OCI-LY1 (cell line): Measurements from ENCODE around the gene RIN3.

Experiments used
- EZH2 ChIP-seq: fragments of 200-600 bp; sonication (generic), shearing (Covaris generic); IDR thresholded peaks from 2 replicates; pipeline ENCODE4 v1.8.0; 2017; ENCODE audit warnings: borderline replicate concordance, mixed run types, mild to moderate bottlenecking, antibody characterized with exemption, low read length, moderate library complexity, mixed read lengths
- TF ChIP-seq, protein P1 (sequence below): fragments of 200-600 bp; sonication (generic), shearing (Covaris generic); IDR thresholded peaks from 2 replicates; pipeline ENCODE4 v1.5.1; 2017; ENCODE audit warnings: mild to moderate bottlenecking, antibody characterized with exemption, low read length, moderate library complexity, mixed read lengths

- TF ChIP-seq, protein P1, sequence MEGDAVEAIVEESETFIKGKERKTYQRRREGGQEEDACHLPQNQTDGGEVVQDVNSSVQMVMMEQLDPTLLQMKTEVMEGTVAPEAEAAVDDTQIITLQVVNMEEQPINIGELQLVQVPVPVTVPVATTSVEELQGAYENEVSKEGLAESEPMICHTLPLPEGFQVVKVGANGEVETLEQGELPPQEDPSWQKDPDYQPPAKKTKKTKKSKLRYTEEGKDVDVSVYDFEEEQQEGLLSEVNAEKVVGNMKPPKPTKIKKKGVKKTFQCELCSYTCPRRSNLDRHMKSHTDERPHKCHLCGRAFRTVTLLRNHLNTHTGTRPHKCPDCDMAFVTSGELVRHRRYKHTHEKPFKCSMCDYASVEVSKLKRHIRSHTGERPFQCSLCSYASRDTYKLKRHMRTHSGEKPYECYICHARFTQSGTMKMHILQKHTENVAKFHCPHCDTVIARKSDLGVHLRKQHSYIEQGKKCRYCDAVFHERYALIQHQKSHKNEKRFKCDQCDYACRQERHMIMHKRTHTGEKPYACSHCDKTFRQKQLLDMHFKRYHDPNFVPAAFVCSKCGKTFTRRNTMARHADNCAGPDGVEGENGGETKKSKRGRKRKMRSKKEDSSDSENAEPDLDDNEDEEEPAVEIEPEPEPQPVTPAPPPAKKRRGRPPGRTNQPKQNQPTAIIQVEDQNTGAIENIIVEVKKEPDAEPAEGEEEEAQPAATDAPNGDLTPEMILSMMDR, result no peak
- no peak for TF ChIP-seq EZH2
Observed at GRCh38 chr14:92575748-92576303, 62.2 kb downstream of the RIN3 start.
